Heart left ventricle (tissue), 13 donors: Measurements from ENCODE around the gene LTK.

Experiments used
- CTCF ChIP-seq, 12 donors: fragments of 200-600 bp; sonication (generic) in 4 of 12; IDR thresholded peaks; one replicate each; pipeline versions ENCODE4 v1.5.0 to v1.8.0; 2018 to 2022; ENCODE audit warnings: antibody characterized with exemption in 12 of 12, mild to moderate bottlenecking in 5 of 12
- POLR2A ChIP-seq, 2 donors: fragments of 450-650 bp; IDR thresholded peaks; one replicate each; pipeline ENCODE4 v1.6.1; 2017; ENCODE audit warnings: antibody characterized with exemption in 2 of 2, mild to moderate bottlenecking in 2 of 2, moderate library complexity in 2 of 2
- donor health status: ischemic (EF 13 %, LVEDD 7.1; RV severe dilation, severe dysfunction).
- donor health status: DM: no; HTN: yes; CAD: no.
- donor health status: DM: no; HTN: no; CAD: no.
- donor health status: ischemic (EF 25% LVEDD 6.9; RV normal size, moderate dysfunction).
- donor health status: ischemic (EF 25% LVEDD 5.7; RV mildly dilated, moderate dysfunction).
- donor health status: ischemic (EF 35%, LVEDD 5.7; RV mildly dilated, moderate dysfunction).
- donor health status: nonischemic (EF 11% LVEDD 7.7; RV severe dilation, severe dysfunction).
- donor health status: DM: yes; HTN: yes; CAD: no.
- donor health status: PGD.
- donor health status: ischemic (EF 29% LVEDD 5.4; RV normal size, mild dysfunction).
- donor health status: nonischemic (EF 23%, LVEDD 6.1; RV moderate dilation, normal function).

GRCh38 chr15:41520636-41521035 lies 7.0 kb upstream of the LTK start:
- TF ChIP-seq CTCF (IDR thresholded peaks at IDR 0.05): no peak
- no peak for TF ChIP-seq POLR2A (IDR thresholded peaks at IDR 0.05)
